Fibroblast of upper back skin (primary cell): ENCODE measurements around the gene DNMT1.

Source experiments
- DNase-seq: peaks from one replicate; pipeline ENCODE4 v3.0.0-alpha.2; 2013

The DNMT1 gene

DNA sequence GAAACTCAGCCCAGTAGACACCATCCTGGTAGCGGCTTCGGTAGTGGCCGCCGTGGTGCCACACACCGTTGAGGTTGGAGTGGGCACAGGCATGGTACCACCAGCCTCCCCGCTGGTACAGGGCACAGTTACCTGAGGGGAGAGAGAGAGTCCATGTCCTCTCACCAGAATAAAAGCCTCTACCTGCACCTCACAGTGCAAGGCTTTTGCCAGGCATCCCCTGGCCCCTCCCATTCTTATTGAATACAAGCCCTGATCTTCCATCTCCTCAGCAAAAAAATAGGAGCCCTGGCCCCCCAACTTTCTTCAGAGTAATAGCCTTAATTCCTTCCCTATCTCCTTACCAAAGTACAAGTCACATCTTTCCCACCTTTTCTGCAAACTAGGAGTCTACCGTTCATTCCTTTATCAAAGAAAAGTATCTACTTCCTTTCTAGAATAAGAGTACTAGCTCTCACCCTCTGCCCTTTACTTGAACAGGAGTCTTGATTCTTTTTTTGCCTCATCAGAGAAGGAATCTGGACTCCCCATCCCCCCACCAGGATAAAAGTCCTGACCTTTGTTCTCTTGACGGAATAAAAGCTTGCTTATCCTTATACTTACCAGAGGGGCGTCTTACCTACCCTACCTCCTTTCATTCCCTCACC, 102.0 kb downstream of the DNMT1 start:
- DNase-seq, result no peak

- DNase-seq, result no peak
Observed at GRCh38 chr19:10091895-10092641, 102.7 kb downstream of the DNMT1 start.

DNA sequence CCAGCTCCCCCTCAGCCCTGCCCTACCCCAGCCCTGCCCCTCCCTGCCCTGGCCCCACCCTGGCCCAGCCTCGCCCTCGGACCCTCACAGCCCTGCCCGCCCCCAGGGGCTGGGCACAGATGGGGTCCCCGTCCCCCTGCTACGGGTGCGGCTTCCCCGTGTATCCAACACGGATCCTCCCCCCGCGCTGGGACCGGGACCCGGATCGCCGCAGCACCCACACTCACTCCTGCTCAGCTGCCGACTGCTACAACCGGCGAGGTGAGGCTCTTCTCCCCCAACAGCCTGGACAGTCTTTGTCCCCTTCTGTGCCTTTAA, 103.4 kb downstream of the DNMT1 start:
- DNase-seq, result no peak

DNA sequence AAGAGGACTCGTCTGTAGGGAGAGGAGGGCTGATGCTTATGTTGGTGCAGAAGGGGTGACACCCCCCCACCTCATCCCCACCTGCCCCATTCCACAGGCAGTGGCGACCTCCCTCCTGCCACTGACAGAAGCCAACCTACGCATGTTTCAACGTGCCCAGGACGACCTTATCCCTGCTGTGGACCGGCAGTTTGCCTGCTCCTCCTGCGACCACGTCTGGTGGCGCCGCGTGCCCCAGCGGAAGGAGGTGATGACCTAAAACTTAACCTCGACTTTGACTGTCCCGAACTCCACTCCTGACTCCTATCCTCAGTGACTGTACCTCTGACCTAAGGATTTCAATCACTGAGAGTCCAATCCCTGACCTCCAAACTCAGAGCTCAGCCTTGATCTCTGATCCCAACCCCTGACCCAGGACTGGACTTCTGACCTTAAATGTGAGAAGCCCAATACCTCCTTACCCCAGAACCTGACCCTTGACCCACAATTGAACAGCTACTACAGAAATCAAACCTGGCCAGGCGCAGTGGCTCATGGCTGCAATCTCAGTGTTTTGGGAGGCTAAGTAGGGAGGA, 104.9 kb downstream of the DNMT1 start:
- DNase-seq, result no peak

DNA sequence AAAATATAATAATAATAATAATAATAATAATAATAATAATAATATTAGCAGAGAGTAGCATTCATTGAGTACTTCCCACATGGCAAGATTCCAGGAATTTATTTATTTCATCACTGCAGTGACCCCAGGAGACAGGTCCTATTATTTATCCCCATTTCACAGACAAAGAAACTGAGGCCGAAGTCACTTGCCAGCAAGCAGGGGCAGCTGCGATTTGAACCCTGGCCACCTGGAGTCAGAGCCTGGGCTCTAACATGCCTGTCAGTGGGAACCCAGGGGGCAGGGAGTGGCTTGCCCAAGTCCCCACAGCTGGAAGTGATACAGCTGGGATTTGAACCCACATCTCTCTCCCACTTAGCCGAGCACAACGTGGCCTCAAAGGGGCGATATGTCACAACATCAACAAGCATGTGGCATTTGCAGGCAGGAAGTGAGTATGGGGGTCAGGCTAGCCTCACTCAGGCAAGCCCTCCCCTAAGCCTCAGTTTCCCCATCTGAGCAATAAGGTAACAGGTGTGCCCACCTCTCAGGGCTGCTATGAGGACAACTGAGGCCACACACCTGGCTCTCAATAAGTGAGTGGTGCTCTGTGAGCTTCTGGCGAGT, 105.7 kb downstream of the DNMT1 start:
- no peak for DNase-seq

- DNase-seq, result no peak
Observed at GRCh38 chr19:10087296-10088061, 107.3 kb downstream of the DNMT1 start.

- DNase-seq, result no peak
Observed at GRCh38 chr19:10086591-10087192, 108.1 kb downstream of the DNMT1 start.

- DNase-seq, result peak; percentile 61
Observed at GRCh38 chr19:10085641-10086590, 108.8 kb downstream of the DNMT1 start, which contains the start of gene SHFL. Gene SHFL, plus strand, starts transcription at chr19:10086317. Its CDS starts 111 bp downstream, at chr19:10086428.

- DNase-seq, result no peak
Observed at GRCh38 chr19:10084803-10085202, 110.0 kb downstream of the DNMT1 start.

DNA sequence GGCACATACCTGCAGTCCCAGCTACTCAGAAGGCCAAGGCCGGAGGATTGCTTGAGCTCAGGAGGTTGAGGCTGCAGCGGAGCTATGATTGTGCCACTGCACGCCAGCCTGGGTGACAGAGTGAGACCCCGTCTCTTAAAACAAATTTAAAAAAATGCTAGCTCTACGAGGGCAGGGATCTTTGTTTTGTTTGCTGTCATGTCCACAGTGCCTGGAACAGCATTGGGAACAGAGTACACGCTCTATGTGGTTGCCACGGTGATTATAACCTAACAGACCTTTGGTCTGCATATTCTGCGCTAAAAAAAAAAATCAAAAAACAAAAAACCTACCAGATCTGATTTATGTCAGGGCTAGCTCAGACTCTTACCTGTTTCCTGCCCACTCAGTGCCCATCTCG, 110.8 kb downstream of the DNMT1 start:
- DNase-seq, result no peak
